IPS-18a (cell line): ENCODE measurements around the gene RETSAT.
"Not testable (repeated sequence)": the region's sequence is repeated elsewhere in the genome, so short reads cannot be mapped to it uniquely, and the experiment has no call there.

ENCODE experiments used
- H3K27ac ChIP-seq: one replicate; pipeline ENCODE4 v1.5.1; 2013; ENCODE audit warnings: low read length
- H3K27me3 ChIP-seq: one replicate; pipeline ENCODE4 v1.6.1; 2013; ENCODE audit warnings: mild to moderate bottlenecking, low read length; ENCODE audit not compliant: control insufficient read depth, insufficient read depth
- H3K36me3 ChIP-seq: one replicate; pipeline ENCODE4 v1.6.1; 2013; ENCODE audit warnings: low read depth, low read length; ENCODE audit not compliant: control insufficient read depth
- H3K4me1 ChIP-seq: one replicate; pipeline ENCODE4 v1.6.1; 2013; ENCODE audit warnings: low read depth, low read length; ENCODE audit not compliant: control insufficient read depth
- H3K4me3 ChIP-seq: one replicate; pipeline ENCODE4 v1.5.1; 2013; ENCODE audit warnings: low read length
- H3K9ac ChIP-seq: one replicate; pipeline ENCODE4 v1.6.1; 2013; ENCODE audit warnings: mild to moderate bottlenecking, low read length, moderate library complexity
- H3K9me3 ChIP-seq: one replicate; pipeline ENCODE4 v1.6.1; 2013; ENCODE audit warnings: low read depth, low read length; ENCODE audit not compliant: control insufficient read depth

Gene RETSAT

GRCh38 chr2:85376291-85377065 lies 22.1 kb upstream of the RETSAT start:
- Histone ChIP-seq H3K9me3 (no peaks in the 10 kb centered on the region), H3K27me3 (no peaks in the 10 kb centered on the region), H3K4me1 (no peaks in the 10 kb centered on the region), H3K9ac (no peak overlapping the region), H3K27ac (no peak overlapping the region), H3K4me3 (no peak overlapping the region), H3K36me3 (peaks cover 3% of the 10 kb centered on the region)

DNA sequence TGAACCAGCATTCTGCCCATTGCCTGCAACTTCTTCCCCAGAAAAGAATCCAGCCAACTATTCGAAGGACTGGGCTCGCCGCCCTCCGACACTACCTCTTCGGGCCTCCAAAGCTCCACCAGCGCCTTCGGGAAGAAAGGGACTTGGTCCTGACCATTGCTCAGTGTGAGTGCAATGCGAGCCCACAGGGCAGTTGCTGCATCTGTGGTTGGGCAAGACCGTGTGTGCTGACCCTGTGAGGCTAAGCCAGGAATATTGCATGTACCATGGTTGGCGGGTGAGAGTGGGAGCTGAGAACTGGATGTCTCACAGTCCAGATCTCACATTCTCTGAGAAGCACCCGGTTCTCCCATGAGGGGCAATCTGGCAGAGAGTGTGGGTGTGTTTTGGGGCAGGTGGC lies 16.7 kb upstream of the RETSAT start:
- H3K4me1 ChIP-seq, result no peaks in the 10 kb centered on the region
- no peak overlapping the region for H3K4me3 ChIP-seq
- no peaks in the 10 kb centered on the region for H3K9me3 ChIP-seq
- no peaks in the 10 kb centered on the region for H3K27me3 ChIP-seq
- H3K27ac ChIP-seq, result no peak overlapping the region
- no peak overlapping the region for H3K9ac ChIP-seq
- no peaks in the 10 kb centered on the region for H3K36me3 ChIP-seq

GRCh38 chr2:85369500-85369899 lies 15.2 kb upstream of the RETSAT start:
- H3K27me3 ChIP-seq, result no peaks in the 10 kb centered on the region

GRCh38 chr2:85368921-85369320 lies 14.6 kb upstream of the RETSAT start:
- Histone ChIP-seq H3K27me3 (no peaks in the 10 kb centered on the region), H3K4me1 (no peaks in the 10 kb centered on the region), H3K4me3 (no peak overlapping the region), H3K36me3 (no peaks in the 10 kb centered on the region), H3K9me3 (no peaks in the 10 kb centered on the region), H3K9ac (no peak overlapping the region), H3K27ac (no peak overlapping the region)

More at GRCh38 chr2:85369500-85369899, 15.2 kb upstream of the RETSAT start:
- H3K36me3 ChIP-seq, result no peaks in the 10 kb centered on the region
- no peaks in the 10 kb centered on the region for H3K4me1 ChIP-seq
- no peak overlapping the region for H3K4me3 ChIP-seq
- no peaks in the 10 kb centered on the region for H3K9me3 ChIP-seq
- H3K27ac ChIP-seq, result no peak overlapping the region
- H3K9ac ChIP-seq, result no peak overlapping the region

DNA sequence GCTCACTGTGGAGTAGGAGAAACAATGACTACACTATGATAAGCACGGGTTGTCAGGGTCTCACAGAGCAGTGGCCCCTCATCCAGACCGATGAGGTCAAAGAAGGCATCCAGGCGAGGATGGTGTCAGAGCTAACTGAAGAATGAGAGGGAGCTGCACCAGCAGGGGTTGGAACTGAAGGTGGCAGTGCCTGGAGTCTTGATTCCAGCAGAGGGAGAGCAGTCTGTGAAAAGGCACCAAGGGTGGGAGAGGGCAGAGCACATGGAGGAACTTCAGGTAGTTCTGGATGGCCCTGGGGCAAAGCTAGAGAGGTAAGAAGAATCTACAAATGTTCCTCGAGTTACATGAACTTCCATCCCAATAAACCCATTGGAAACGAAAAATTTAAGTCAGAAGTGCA lies 12.9 kb upstream of the RETSAT start:
- Histone ChIP-seq H3K4me3 (no peak overlapping the region), H3K9ac (no peak overlapping the region), H3K9me3 (no peaks in the 10 kb centered on the region), H3K4me1 (no peaks in the 10 kb centered on the region), H3K27ac (no peak overlapping the region), H3K27me3 (no peaks in the 10 kb centered on the region), H3K36me3 (no peaks in the 10 kb centered on the region)

- H3K36me3 ChIP-seq, H3K4me3 ChIP-seq, H3K27me3 ChIP-seq: not testable (repeated sequence)
Observed at GRCh38 chr2:85362653-85363387, 8.5 kb upstream of the RETSAT start.

DNA sequence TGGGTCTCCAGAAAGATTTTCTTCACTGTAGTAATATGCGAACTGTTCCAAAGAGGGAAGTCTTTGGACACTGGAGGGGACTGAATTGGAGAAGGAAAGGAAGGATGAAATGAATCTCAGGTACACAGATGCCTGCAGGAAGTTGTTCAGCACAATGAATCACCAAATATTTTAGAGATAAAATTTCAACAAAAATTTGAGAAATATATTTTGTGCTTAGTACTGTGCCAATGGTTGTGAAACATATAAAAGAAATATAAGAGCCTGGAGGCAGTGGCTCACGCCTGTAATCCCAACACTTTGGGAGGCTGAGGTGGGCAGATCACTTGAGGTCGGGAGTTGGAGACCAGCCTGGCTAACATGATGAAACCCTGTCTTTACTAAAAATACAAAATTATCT lies 3.4 kb upstream of the RETSAT start:
- Histone ChIP-seq H3K4me1 (peaks cover 4% of the 10 kb centered on the region), H3K36me3 (peaks cover 7% of the 10 kb centered on the region), H3K27me3 (no peaks in the 10 kb centered on the region), H3K9me3 (no peaks in the 10 kb centered on the region), H3K4me3 (no peak overlapping the region), H3K9ac (no peak overlapping the region), H3K27ac (no peak overlapping the region)

More at GRCh38 chr2:85362653-85363387, 8.5 kb upstream of the RETSAT start:
- not testable (repeated sequence) for H3K9me3 ChIP-seq, H3K27ac ChIP-seq, H3K9ac ChIP-seq, H3K4me1 ChIP-seq

DNA sequence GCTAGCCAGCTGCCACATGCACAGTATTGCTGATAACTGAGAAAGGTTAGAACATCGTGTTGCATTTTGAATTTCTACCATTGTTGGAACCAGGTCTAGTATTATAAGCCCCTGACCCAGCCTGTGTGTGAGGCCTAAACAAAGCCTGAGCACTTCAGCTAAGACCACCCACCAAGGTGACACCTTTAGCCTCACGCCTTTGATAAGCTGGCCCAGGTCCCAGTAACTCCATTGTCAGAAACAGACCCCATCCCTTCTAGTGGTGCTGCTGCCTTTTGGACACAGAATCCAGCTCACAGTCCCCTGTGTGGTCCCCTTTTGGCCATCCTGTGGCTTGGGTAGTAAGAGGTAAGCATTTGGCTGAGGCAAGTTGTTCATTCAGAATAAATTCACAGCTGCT lies 1.9 kb upstream of the RETSAT start:
- H3K27ac ChIP-seq, result no peak overlapping the region
- H3K4me1 ChIP-seq, result peaks cover 4% of the 10 kb centered on the region
- H3K9ac ChIP-seq, result no peak overlapping the region
- H3K9me3 ChIP-seq, result no peaks in the 10 kb centered on the region
- H3K36me3 ChIP-seq, result peaks cover 7% of the 10 kb centered on the region
- H3K27me3 ChIP-seq, result no peaks in the 10 kb centered on the region
- no peak overlapping the region for H3K4me3 ChIP-seq

DNA sequence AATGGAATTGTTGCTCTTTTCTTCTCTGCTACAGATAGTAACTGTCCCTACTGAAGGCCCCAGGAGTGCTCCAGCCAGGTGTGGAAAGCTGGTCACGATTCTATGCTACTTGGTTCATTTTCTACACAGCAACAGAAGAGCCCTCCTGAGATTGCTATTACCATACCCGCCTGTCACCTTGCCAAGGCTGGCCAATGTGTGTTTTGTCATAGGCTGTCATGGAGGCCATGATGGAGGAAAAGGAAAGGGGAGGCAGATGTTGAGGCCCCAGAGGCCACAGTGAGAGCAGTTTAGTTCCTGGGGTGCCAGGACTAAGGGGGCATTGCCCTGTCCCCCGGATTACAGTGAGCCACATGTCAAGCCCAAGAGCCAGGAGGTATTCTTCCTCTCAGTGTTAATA lies 1.2 kb upstream of the RETSAT start:
- Histone ChIP-seq H3K9me3 (no peaks in the 10 kb centered on the region), H3K36me3 (peaks cover 7% of the 10 kb centered on the region), H3K27me3 (no peaks in the 10 kb centered on the region), H3K4me3 (peak overlapping the region; percentile 97), H3K9ac (no peak overlapping the region), H3K4me1 (peaks cover 4% of the 10 kb centered on the region), H3K27ac (no peak overlapping the region)

- Histone ChIP-seq H3K4me3 (peak overlapping the region; percentile 97), H3K9ac (peak overlapping the region; percentile 65), H3K36me3 (peaks cover 7% of the 10 kb centered on the region), H3K27me3 (no peaks in the 10 kb centered on the region), H3K27ac (no peak overlapping the region), H3K4me1 (peaks cover 4% of the 10 kb centered on the region), H3K9me3 (no peaks in the 10 kb centered on the region)
Observed at GRCh38 chr2:85355073-85355410, 714 bp upstream of the RETSAT start.

DNA sequence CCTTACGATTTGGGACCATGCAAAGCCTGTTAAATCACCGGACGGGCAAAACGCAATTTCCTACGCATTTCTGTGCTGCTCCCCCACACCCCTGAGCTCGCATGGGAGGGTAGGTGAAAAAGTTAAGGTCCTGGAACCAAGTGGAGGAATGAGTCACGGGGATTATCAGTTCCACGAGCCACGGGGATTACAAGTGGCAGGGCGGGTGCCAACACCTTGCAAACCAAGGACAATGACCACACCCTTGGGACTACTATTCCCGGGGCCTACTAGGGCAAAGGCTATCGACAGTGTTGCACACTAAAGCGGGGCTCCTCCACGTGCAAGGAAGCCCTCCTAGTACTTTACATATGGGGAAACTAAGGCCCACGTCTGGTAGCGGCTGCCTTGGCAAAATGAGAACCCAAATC lies 447 bp downstream of the RETSAT start:
- Histone ChIP-seq H3K4me3 (peak overlapping the region; percentile 97), H3K9me3 (no peaks in the 10 kb centered on the region), H3K27me3 (no peaks in the 10 kb centered on the region), H3K4me1 (peaks cover 4% of the 10 kb centered on the region), H3K27ac (no peak overlapping the region), H3K9ac (no peak overlapping the region), H3K36me3 (peaks cover 14% of the 10 kb centered on the region)

- no peak overlapping the region for H3K27ac ChIP-seq
- H3K4me3 ChIP-seq, result no peak overlapping the region
- no peaks in the 10 kb centered on the region for H3K4me1 ChIP-seq
- no peaks in the 10 kb centered on the region for H3K27me3 ChIP-seq
- no peak overlapping the region for H3K9ac ChIP-seq
- peaks cover 13% of the 10 kb centered on the region for H3K36me3 ChIP-seq
- H3K9me3 ChIP-seq, result no peaks in the 10 kb centered on the region
Observed at GRCh38 chr2:85347599-85347998, 6.7 kb downstream of the RETSAT start.
